A673 (cell line): Measurements from ENCODE around the gene ZDHHC11.
"Not testable (repeated sequence)": the region's sequence is repeated elsewhere in the genome, so short reads cannot be mapped to it uniquely, and the experiment has no call there.

Experiments used
- CTCF ChIP-seq: fragments of 300-800, 200-600 bp; sonication (generic); conservative IDR thresholded peaks from 2 replicates; pipeline ENCODE4 v1.5.1; 2017; ENCODE audit warnings: low read depth, mild to moderate bottlenecking, antibody characterized with exemption, low read length, moderate library complexity, mixed read lengths
- EZH2 ChIP-seq: fragments of 200-600 bp; sonication (generic); IDR thresholded peaks from 2 replicates; pipeline ENCODE4 v1.6.1; 2017; ENCODE audit warnings: borderline replicate concordance, low read depth, mild to moderate bottlenecking, mixed read lengths, antibody characterized with exemption, low read length; ENCODE audit not compliant: poor library complexity, severe bottlenecking

- not testable (repeated sequence) for TF ChIP-seq EZH2, CTCF
These were observed 42.9 kb downstream of the ZDHHC11 start for GRCh38 chr5:807719-808514.
